Activated CD8-positive, alpha-beta memory T cell treated with anti-CD3 and anti-CD28 coated beads for 24 hours (primary cell): ENCODE results near the gene ASS1.

Experiments
- DNase-seq: peaks from one replicate; pipeline ENCODE4 v3.0.0-alpha.2; 2020

The ASS1 gene

GRCh38 chr9:130501639-130502038, 56.9 kb downstream of the ASS1 start:
- no peak for DNase-seq

- no peak for DNase-seq
Observed at GRCh38 chr9:130508218-130508617, 63.5 kb downstream of the ASS1 start.

- no peak for DNase-seq
Observed at GRCh38 chr9:130512199-130512598, 67.4 kb downstream of the ASS1 start.

GRCh38 chr9:130513078-130513477, 68.3 kb downstream of the ASS1 start:
- no peak for DNase-seq

- no peak for DNase-seq
Observed at GRCh38 chr9:130518233-130518632, 73.5 kb downstream of the ASS1 start.

GRCh38 chr9:130518943-130519799, 74.4 kb downstream of the ASS1 start:
- no peak for DNase-seq

GRCh38 chr9:130519927-130520326, 75.2 kb downstream of the ASS1 start:
- DNase-seq = no peak

- no peak for DNase-seq
Observed at GRCh38 chr9:130521715-130522114, 77.0 kb downstream of the ASS1 start.

- DNase-seq = no peak
Observed at GRCh38 chr9:130522233-130522808, 77.6 kb downstream of the ASS1 start.

GRCh38 chr9:130523921-130524320, 79.2 kb downstream of the ASS1 start:
- no peak for DNase-seq

- DNase-seq = no peak
Observed at GRCh38 chr9:130526193-130526853, 81.6 kb downstream of the ASS1 start.

GRCh38 chr9:130526854-130527650, 82.3 kb downstream of the ASS1 start:
- no peak for DNase-seq

GRCh38 chr9:130527651-130528310, 83.0 kb downstream of the ASS1 start:
- DNase-seq = no peak

- DNase-seq = no peak
Observed at GRCh38 chr9:130528674-130529073, 83.9 kb downstream of the ASS1 start.

- no peak for DNase-seq
Observed at GRCh38 chr9:130530938-130531337, 86.2 kb downstream of the ASS1 start.

- no peak for DNase-seq
Observed at GRCh38 chr9:130531670-130532069, 86.9 kb downstream of the ASS1 start.

- no peak for DNase-seq
Observed at GRCh38 chr9:130532426-130533080, 87.8 kb downstream of the ASS1 start.

- DNase-seq = no peak
Observed at GRCh38 chr9:130535818-130536521, 91.2 kb downstream of the ASS1 start.

- DNase-seq = no peak
Observed at GRCh38 chr9:130536701-130537107, 91.9 kb downstream of the ASS1 start.

- no peak for DNase-seq
Observed at GRCh38 chr9:130537346-130538050, 92.7 kb downstream of the ASS1 start.
